HUES64 (cell line): ENCODE measurements around the gene CSPG4.
"Not testable (repeated sequence)": the region's sequence is repeated elsewhere in the genome, so short reads cannot be mapped to it uniquely, and the experiment has no call there.

Experiments used
- H3K27ac ChIP-seq: 2 replicates; pipeline ENCODE4 v1.7.0; 2013; ENCODE audit warnings: low read depth, low read length, inconsistent platforms
- H3K27me3 ChIP-seq: 2 replicates; pipeline ENCODE4 v1.6.1; 2013; ENCODE audit warnings: mild to moderate bottlenecking, low read length; ENCODE audit not compliant: insufficient read depth
- H3K36me3 ChIP-seq: 2 replicates; pipeline ENCODE4 v1.6.1; 2013; ENCODE audit warnings: mild to moderate bottlenecking, low read length; ENCODE audit not compliant: insufficient read depth
- H3K4me1 ChIP-seq: 2 replicates; pipeline ENCODE4 v1.6.1; 2013; ENCODE audit warnings: mild to moderate bottlenecking, low read length, moderate library complexity; ENCODE audit not compliant: insufficient read depth
- H3K4me3 ChIP-seq: 2 replicates; pipeline ENCODE4 v1.5.1; 2013; ENCODE audit warnings: mild to moderate bottlenecking, low read length, moderate library complexity
- H3K9ac ChIP-seq: 2 replicates; pipeline ENCODE4 v1.6.1; 2013; ENCODE audit warnings: mild to moderate bottlenecking, low read depth, low read length
- H3K9me3 ChIP-seq: 2 replicates; pipeline ENCODE4 v1.6.1; 2013; ENCODE audit warnings: low read depth, low read length; ENCODE audit not compliant: insufficient read depth
- WGBS: fragments of 150-250, 120-280 bp; methylation state at CpG from one replicate; pipeline ENCODE4 v1.1.7; 2013; ENCODE audit warnings: missing lambda C conversion rate; 5-methylcytosine and 5-hydroxymethylcytosine counted together

CSPG4 gene

GRCh38 chr15:75737116-75738013 is 24.7 kb upstream of the CSPG4 start:
- H3K9ac ChIP-seq, H3K4me1 ChIP-seq, H3K27ac ChIP-seq, H3K9me3 ChIP-seq, H3K36me3 ChIP-seq: not testable (repeated sequence)
- WGBS, result 76% methylated on average over 10 of the region's 14 CpGs
- H3K27me3 ChIP-seq, result peaks cover 26% of the 10 kb centered on the region
- H3K4me3 ChIP-seq, result peak overlapping the region; percentile 78

- Histone ChIP-seq H3K4me1 (no peaks in the 10 kb centered on the region), H3K9me3 (no peaks in the 10 kb centered on the region), H3K27me3 (peaks cover 26% of the 10 kb centered on the region), H3K36me3 (no peaks in the 10 kb centered on the region), H3K9ac (no peak overlapping the region), H3K27ac (no peak overlapping the region), H3K4me3 (no peak overlapping the region)
- 88% methylated on average over 8 of the region's 8 CpGs for WGBS
Measured at GRCh38 chr15:75736256-75736655, 23.6 kb upstream of the CSPG4 start.

DNA sequence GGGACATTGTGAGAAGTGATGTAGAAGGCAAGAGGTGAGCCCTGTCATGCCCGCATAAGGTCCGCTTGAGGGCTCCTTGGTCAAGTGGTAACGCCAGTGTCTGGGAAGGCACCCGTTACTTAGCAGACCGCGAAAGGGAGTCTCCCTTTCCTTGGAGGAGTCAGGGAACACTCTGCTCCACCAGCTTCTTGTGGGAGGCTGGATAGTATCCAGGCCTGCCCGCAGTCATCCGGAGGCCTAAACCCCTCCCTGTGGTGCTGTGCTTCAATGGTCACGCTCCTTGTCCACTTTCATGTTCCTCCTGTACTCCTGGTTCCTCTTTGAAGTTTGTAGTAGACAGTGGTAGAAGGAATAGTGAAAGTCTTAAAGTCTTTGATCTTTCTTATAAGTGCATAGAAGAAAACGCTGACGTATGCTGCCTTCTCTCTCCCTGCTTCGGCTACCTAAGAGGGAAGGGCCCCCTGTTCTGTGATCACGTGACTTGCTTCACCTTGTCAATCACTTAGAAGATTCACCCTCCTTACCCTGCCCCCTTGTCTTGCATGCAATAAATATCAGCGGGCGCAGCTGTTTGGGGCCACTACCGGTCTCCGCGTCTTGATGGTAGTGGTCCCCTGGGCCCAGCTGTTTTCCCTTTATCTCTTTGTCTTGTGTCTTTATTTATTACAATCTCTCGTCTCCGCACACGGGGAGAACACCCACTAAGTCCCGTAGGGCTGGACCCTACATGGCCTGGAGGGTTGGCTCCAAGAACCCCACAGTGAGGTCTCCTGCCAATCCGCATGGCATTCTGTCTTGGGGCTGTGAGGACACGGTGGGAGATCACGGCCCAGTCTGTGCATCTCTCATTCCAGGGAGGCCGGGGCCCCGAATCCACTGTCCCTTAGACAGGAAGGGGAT is 22.5 kb upstream of the CSPG4 start:
- H3K9ac ChIP-seq, H3K27ac ChIP-seq, H3K4me1 ChIP-seq, H3K4me3 ChIP-seq, H3K9me3 ChIP-seq, H3K36me3 ChIP-seq: not testable (repeated sequence)
- H3K27me3 ChIP-seq, result peaks cover 21% of the 10 kb centered on the region
- 77% methylated on average over 26 of the region's 27 CpGs for WGBS

- H3K9me3 ChIP-seq, result no peaks in the 10 kb centered on the region
- H3K27ac ChIP-seq, result no peak overlapping the region
- 91% methylated on average over 14 of the region's 14 CpGs for WGBS
- H3K36me3 ChIP-seq, result no peaks in the 10 kb centered on the region
- no peak overlapping the region for H3K9ac ChIP-seq
- peaks cover 10% of the 10 kb centered on the region for H3K27me3 ChIP-seq
- H3K4me1 ChIP-seq, result no peaks in the 10 kb centered on the region
- H3K4me3 ChIP-seq, result no peak overlapping the region
Measured at GRCh38 chr15:75733761-75734651, 21.4 kb upstream of the CSPG4 start.

GRCh38 chr15:75732809-75733451 is 20.3 kb upstream of the CSPG4 start:
- no peaks in the 10 kb centered on the region for H3K36me3 ChIP-seq
- no peaks in the 10 kb centered on the region for H3K9me3 ChIP-seq
- H3K9ac ChIP-seq, result no peak overlapping the region
- WGBS, result 34% methylated on average over 12 of the region's 12 CpGs
- peaks cover 3% of the 10 kb centered on the region; the same call in 1 of the 2 replicates for H3K27me3 ChIP-seq
- no peak overlapping the region for H3K4me3 ChIP-seq
- H3K27ac ChIP-seq, result no peak overlapping the region
- no peaks in the 10 kb centered on the region for H3K4me1 ChIP-seq

- H3K9me3 ChIP-seq, result no peaks in the 10 kb centered on the region
- H3K27ac ChIP-seq, result no peak overlapping the region
- H3K4me3 ChIP-seq, result no peak overlapping the region
- no peak overlapping the region for H3K9ac ChIP-seq
- no peaks in the 10 kb centered on the region for H3K27me3 ChIP-seq
- H3K4me1 ChIP-seq, result no peaks in the 10 kb centered on the region
- H3K36me3 ChIP-seq, result no peaks in the 10 kb centered on the region
- WGBS, result 87% methylated on average over 16 of the region's 16 CpGs
Measured at GRCh38 chr15:75732177-75732808, 19.6 kb upstream of the CSPG4 start.

GRCh38 chr15:75731248-75732151 is 18.9 kb upstream of the CSPG4 start:
- WGBS, result 88% methylated on average over 28 of the region's 28 CpGs
- H3K9ac ChIP-seq, result no peak overlapping the region

GRCh38 chr15:75730376-75731247 is 18.0 kb upstream of the CSPG4 start:
- not testable (repeated sequence) for H3K36me3 ChIP-seq, H3K27ac ChIP-seq, H3K9ac ChIP-seq, H3K4me1 ChIP-seq, H3K4me3 ChIP-seq, H3K9me3 ChIP-seq, H3K27me3 ChIP-seq
- WGBS, result 96% methylated on average over 16 of the region's 17 CpGs

More at GRCh38 chr15:75731248-75732151, 18.9 kb upstream of the CSPG4 start:
- Histone ChIP-seq H3K4me1 (no peaks in the 10 kb centered on the region), H3K9me3 (no peaks in the 10 kb centered on the region), H3K27ac (no peak overlapping the region), H3K4me3 (no peak overlapping the region), H3K27me3 (no peaks in the 10 kb centered on the region), H3K36me3 (no peaks in the 10 kb centered on the region)
